GM08714 (cell line): ENCODE measurements around the gene GPR108.

Experiments used
- H3K4me3 ChIP-seq: fragments of 200-500 bp; sonication (Bioruptor generic); 2 replicates; pipeline ENCODE4 v1.5.1; 2014; ENCODE audit warnings: mild to moderate bottlenecking, low read length, inconsistent platforms
- ZNF274 ChIP-seq: IDR thresholded peaks from 2 replicates; pipeline ENCODE4 v1.6.1; 2012; ENCODE audit warnings: mild to moderate bottlenecking, low read depth, low read length

The GPR108 gene

GRCh38 chr19:6736169-6736916, 1.0 kb downstream of the GPR108 start:
- no peak for TF ChIP-seq ZNF274
- peak overlapping the region; percentile 84 for H3K4me3 ChIP-seq

- no peak for TF ChIP-seq ZNF274
- H3K4me3 ChIP-seq, result peak overlapping the region; percentile 84; the same call in 1 of the 2 replicates
Observed at GRCh38 chr19:6735181-6735911, 2.0 kb downstream of the GPR108 start.

- no peak overlapping the region; the same call in 1 of the 2 replicates for H3K4me3 ChIP-seq
- no peak for TF ChIP-seq ZNF274
Observed at GRCh38 chr19:6734096-6734696, 3.2 kb downstream of the GPR108 start.

- H3K4me3 ChIP-seq, result no peak overlapping the region; the same call in 1 of the 2 replicates
Observed at GRCh38 chr19:6733338-6734095, 3.9 kb downstream of the GPR108 start.

GRCh38 chr19:6732803-6733337, 4.5 kb downstream of the GPR108 start:
- TF ChIP-seq ZNF274, result no peak
- H3K4me3 ChIP-seq, result no peak overlapping the region

More at GRCh38 chr19:6733338-6734095, 3.9 kb downstream of the GPR108 start:
- no peak for TF ChIP-seq ZNF274

- H3K4me3 ChIP-seq, result no peak overlapping the region
- no peak for TF ChIP-seq ZNF274
Observed at GRCh38 chr19:6731822-6732221, 5.6 kb downstream of the GPR108 start.

GRCh38 chr19:6730941-6731670, 6.3 kb downstream of the GPR108 start:
- no peak overlapping the region for H3K4me3 ChIP-seq
- TF ChIP-seq ZNF274, result no peak

- TF ChIP-seq ZNF274, result no peak
- H3K4me3 ChIP-seq, result no peak overlapping the region
Observed at GRCh38 chr19:6730153-6730804, 7.1 kb downstream of the GPR108 start.

- no peak for TF ChIP-seq ZNF274
- H3K4me3 ChIP-seq, result no peak overlapping the region
Observed at GRCh38 chr19:6729573-6730152, 7.7 kb downstream of the GPR108 start.

GRCh38 chr19:6728346-6728745, 9.0 kb downstream of the GPR108 start:
- no peak overlapping the region; the same call in 1 of the 2 replicates for H3K4me3 ChIP-seq
- no peak for TF ChIP-seq ZNF274

- TF ChIP-seq ZNF274, result no peak
- H3K4me3 ChIP-seq, result no peak overlapping the region
Observed at GRCh38 chr19:6725513-6726231, 11.7 kb downstream of the GPR108 start.

- TF ChIP-seq ZNF274, result no peak
- no peak overlapping the region for H3K4me3 ChIP-seq
Observed at GRCh38 chr19:6724631-6725492, 12.5 kb downstream of the GPR108 start.
